HEK293T (cell line): ENCODE results near the gene MYZAP.

Source experiments
- CTCF ChIA-PET: fragments of 350-600 bp; formaldehyde crosslinking; extraction: SDS; loops from one replicate; lab custom pipeline; 2021; ENCODE audit warnings: antibody characterized with exemption, inconsistent platforms; lab: Yijun Ruan, JAX
- POLR2A ChIA-PET: fragments of 350-600 bp; formaldehyde crosslinking; extraction: SDS; loops from one replicate; lab custom pipeline; 2020; ENCODE audit warnings: antibody characterized with exemption, inconsistent platforms; lab: Yijun Ruan, JAX
- DNase-seq: peaks from one replicate; pipeline ENCODE4 v3.0.0; 2012; ENCODE audit warnings: mixed read lengths; ENCODE audit errors: extremely low spot score
- ARNT ChIP-seq: fragments of 450-650 bp; IDR thresholded peaks from 2 replicates; pipeline ENCODE4 v1.6.1; 2017; ENCODE audit warnings: mild to moderate bottlenecking
- BHLHE40 ChIP-seq: fragments of 450-650 bp; IDR thresholded peaks from 2 replicates; pipeline ENCODE4 v1.6.1; 2016; ENCODE audit warnings: mild to moderate bottlenecking, moderate library complexity, borderline replicate concordance
- CTBP1 ChIP-seq: fragments of 450-650 bp; IDR thresholded peaks from 2 replicates; pipeline ENCODE4 v1.6.1; 2016; ENCODE audit warnings: borderline replicate concordance
- ELF4 ChIP-seq: fragments of 450-650 bp; IDR thresholded peaks from 2 replicates; pipeline ENCODE4 v1.6.1; 2017; ENCODE audit warnings: antibody characterized with exemption
- FOXA1 ChIP-seq: fragments of 450-650 bp; IDR thresholded peaks from 2 replicates; pipeline ENCODE4 v1.6.1; 2016; ENCODE audit warnings: mild to moderate bottlenecking
- FOXK2 ChIP-seq: fragments of 450-650 bp; IDR thresholded peaks from 2 replicates; pipeline ENCODE4 v1.6.1; 2016; ENCODE audit warnings: mild to moderate bottlenecking
- FOXM1 ChIP-seq: fragments of 450-650 bp; IDR thresholded peaks from 2 replicates; pipeline ENCODE4 v1.6.1; 2017; ENCODE audit warnings: mild to moderate bottlenecking, borderline replicate concordance
- HDGF ChIP-seq: fragments of 450-650 bp; IDR thresholded peaks from 2 replicates; pipeline ENCODE4 v1.6.1; 2017; ENCODE audit warnings: antibody characterized with exemption, borderline replicate concordance
- L3MBTL2 ChIP-seq: fragments of 450-650 bp; conservative IDR thresholded peaks from 2 replicates; pipeline ENCODE4 v1.6.1; 2016; ENCODE audit warnings: mild to moderate bottlenecking
- LEF1 ChIP-seq: fragments of 450-650 bp; IDR thresholded peaks from 2 replicates; pipeline ENCODE4 v1.6.1; 2017; ENCODE audit warnings: mild to moderate bottlenecking, borderline replicate concordance
- NFRKB ChIP-seq: fragments of 450-650 bp; IDR thresholded peaks from 2 replicates; pipeline ENCODE4 v1.6.1; 2016; ENCODE audit warnings: mild to moderate bottlenecking, moderate library complexity
- SP1 ChIP-seq: fragments of 450-650 bp; IDR thresholded peaks from 2 replicates; pipeline ENCODE4 v1.6.1; 2017
- SUZ12 ChIP-seq: fragments of 450-650 bp; IDR thresholded peaks from 2 replicates; pipeline ENCODE4 v1.6.1; 2016; ENCODE audit warnings: mild to moderate bottlenecking
- TARDBP ChIP-seq: fragments of 450-650 bp; IDR thresholded peaks from 2 replicates; pipeline ENCODE4 v1.6.1; 2016
- ZNF384 ChIP-seq: fragments of 450-650 bp; IDR thresholded peaks from 2 replicates; pipeline ENCODE4 v1.6.1; 2016
- TF ChIP-seq, protein P1 (sequence below): fragments of 450-650 bp; IDR thresholded peaks from 2 replicates; pipeline ENCODE4 v1.6.1; 2016

Gene MYZAP

DNA sequence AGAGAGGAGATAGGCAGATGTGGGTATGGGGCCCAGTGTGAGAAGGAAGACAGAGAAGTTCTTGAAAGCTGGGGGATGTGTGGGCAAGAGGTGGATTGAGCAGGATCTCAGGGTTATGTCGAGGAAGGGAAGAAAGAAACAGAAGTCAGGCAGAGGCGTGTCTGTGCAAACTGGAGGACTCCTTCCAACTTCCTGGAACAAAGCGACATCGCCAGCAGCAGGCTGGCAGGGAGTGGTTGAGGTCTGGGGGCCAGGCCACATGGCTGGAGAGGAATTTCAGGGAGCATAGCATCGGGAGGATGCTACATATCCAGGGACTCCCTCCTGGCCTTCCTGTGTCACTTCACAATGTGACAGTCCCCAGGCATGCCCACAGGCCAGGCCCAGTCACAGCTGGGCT is 42.9 kb upstream of the MYZAP start:
- POLR2A ChIA-PET: no interaction called here
- no peak for TF ChIP-seq ARNT
- TF ChIP-seq TARDBP: no peak
- TF ChIP-seq, protein P1, sequence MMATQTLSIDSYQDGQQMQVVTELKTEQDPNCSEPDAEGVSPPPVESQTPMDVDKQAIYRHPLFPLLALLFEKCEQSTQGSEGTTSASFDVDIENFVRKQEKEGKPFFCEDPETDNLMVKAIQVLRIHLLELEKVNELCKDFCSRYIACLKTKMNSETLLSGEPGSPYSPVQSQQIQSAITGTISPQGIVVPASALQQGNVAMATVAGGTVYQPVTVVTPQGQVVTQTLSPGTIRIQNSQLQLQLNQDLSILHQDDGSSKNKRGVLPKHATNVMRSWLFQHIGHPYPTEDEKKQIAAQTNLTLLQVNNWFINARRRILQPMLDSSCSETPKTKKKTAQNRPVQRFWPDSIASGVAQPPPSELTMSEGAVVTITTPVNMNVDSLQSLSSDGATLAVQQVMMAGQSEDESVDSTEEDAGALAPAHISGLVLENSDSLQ: no peak
- DNase-seq: no peak
- CTCF ChIA-PET: no interaction called here

DNA sequence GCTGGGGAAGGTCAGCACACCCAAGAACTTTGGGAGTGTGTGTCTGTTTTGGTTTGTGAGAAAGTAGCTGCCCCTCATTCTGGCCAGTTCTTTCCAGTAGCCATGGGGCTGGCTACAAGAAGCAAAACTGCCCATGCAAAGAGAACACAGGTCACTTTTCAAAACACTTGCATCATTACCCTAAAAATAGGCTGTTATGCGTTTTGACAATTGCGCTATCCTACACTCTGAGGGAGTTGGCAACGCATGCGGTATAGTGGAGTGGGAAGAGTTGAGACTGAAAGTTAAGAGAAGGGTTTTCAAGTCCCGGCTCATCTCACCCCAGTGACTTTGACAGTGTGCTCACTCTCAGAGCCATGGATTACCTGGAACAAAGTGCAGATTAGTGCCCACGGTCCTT is 41.8 kb upstream of the MYZAP start:
- ChIA-PET CTCF (interaction anchor here (0.6 kb wide), 1 partner anchor 22 kb away, joined by 3 read pairs; no protein-coding TSS in a partner anchor), POLR2A (no interaction called here)
- DNase-seq: no peak
- no peak for TF ChIP-seq ZNF384
- TF ChIP-seq ELF4: no peak
- no peak for TF ChIP-seq L3MBTL2
- no peak for TF ChIP-seq FOXA1
- no peak for TF ChIP-seq HDGF
- no peak for TF ChIP-seq FOXK2

DNA sequence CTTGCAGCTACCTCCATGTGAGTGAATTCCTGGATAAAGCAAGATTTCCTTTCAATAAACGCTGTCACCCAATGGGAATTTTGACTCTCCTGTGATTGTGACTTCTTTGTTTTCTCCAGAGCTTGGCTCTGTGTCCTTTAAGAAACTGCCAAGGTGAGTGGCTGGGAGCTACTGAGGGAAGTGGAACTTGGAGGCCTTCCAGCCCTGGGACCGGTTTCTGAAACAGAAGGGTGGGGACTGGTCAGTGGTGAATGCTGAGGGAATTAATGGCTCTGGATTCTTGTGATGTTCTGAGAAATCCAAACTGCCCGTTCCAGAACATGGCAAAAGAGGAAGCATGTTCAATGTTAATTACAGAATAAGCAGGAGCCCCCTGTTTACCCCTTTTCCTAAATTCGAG is 41.1 kb upstream of the MYZAP start:
- DNase-seq: no peak
- TF ChIP-seq FOXM1: no peak
- no peak for TF ChIP-seq CTBP1
- no peak for TF ChIP-seq NFRKB
- no peak for TF ChIP-seq TARDBP
- no peak for TF ChIP-seq BHLHE40
- TF ChIP-seq, protein P1: no peak
- no peak for TF ChIP-seq FOXK2
- TF ChIP-seq L3MBTL2: no peak
- no peak for TF ChIP-seq ZNF384
- no peak for TF ChIP-seq FOXA1
- TF ChIP-seq HDGF: no peak
- POLR2A ChIA-PET: no interaction called here
- CTCF ChIA-PET: interaction anchor here (1.3 kb wide), 1 partner anchor 8 kb away, joined by 8 read pairs; no protein-coding TSS in a partner anchor

DNA sequence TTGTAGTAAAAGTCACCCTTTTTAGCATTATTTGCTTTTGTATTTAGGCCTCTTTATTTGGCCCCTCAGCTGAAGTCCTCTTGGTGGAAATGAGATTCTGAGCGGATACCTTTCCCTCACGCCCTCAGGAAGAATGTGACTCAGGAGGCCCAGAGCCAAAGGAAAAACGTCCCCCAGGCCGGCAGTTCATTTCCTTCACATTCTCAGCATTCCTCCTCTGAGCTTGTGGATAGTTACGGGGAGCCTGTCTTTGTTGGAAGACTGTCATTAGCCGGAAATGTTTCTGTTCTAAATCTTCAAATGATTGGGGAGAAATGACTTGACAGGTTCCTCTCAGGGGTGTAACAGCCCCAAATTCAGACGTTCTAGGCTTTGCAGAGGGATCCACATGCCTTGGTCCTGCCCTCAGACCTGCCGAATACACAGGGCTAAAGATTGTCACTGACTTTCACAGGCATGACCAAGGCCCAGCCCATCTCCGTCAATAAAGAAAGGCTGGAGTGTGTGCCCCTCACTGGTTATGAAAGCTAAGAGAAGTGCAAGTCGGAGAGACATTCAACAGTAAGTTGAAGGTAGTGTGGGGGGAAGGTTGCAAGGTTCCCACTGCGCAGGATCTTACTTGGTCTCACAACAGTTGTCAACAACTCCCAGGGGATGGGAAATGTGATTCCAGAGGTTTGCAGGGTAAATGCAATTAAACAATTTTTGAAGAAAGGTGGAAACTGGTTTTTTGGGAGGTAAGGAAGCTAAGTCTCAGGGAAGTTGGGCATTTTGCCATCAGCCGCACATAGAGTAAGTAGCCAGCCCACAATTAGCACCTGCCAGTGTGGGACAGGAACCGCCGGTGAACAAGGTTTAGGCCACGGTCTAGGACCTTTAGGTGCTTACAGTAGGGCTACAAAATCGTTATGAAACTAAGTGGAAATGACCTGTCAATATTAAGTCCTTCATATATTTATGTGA is 39.7 kb upstream of the MYZAP start:
- no peak for DNase-seq

DNA sequence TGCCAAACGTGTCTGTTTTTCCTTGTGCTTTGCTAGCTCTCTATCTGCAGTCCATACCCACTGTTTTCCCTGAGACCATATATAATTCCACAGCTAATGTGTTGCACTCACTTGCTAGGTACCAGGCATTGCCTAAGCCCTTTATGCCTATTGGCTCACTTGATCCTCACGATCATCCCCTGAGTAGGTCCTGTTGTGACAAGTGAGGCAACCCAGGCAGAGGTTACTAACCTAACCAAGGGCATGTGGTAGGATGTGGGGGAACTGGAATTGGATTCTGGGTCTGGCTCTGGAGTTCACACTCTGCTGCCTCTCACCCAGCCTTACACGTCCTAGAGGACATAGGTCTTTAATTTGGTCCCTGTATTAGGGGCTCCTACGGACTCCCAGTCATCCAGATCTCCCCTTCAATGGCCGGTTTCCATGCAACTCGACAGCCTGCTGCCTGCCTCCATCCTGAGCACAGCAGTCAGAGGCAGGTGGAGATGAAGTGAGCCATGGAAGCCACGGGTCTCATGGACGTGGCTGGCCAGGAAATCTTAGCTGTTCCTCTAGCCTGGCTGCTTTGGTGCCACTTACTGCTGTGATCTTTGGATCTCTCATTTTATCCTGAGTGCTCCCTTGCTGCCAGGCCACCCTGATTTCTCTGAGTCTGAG is 38.9 kb upstream of the MYZAP start:
- no peak for DNase-seq
- CTCF ChIA-PET: interaction anchor here (0.9 to 2.0 kb wide), 2 partner anchors 11 to 89 kb away, joined by 3 to 6 read pairs; no protein-coding TSS in a partner anchor
- TF ChIP-seq FOXM1: no peak
- no peak for TF ChIP-seq LEF1
- TF ChIP-seq L3MBTL2: no peak
- no peak for TF ChIP-seq SP1
- no peak for TF ChIP-seq TARDBP
- TF ChIP-seq ELF4: no peak
- no peak for TF ChIP-seq ARNT
- no peak for TF ChIP-seq ZNF384
- no peak for TF ChIP-seq HDGF
- TF ChIP-seq CTBP1: no peak
- TF ChIP-seq NFRKB: no peak
- no peak for TF ChIP-seq BHLHE40
- TF ChIP-seq, protein P1: no peak
- no peak for TF ChIP-seq FOXK2
- no peak for TF ChIP-seq SUZ12
- POLR2A ChIA-PET: no interaction called here

More for the DNA sequence above, 39.7 kb upstream of the MYZAP start:
- POLR2A ChIA-PET: no interaction called here
- TF ChIP-seq, protein P1: no peak
- TF ChIP-seq HDGF (no peak), ELF4 (no peak)
- CTCF ChIA-PET: interaction anchor here (2.0 kb wide), 1 partner anchor 10 kb away, joined by 6 read pairs; no protein-coding TSS in a partner anchor
